ELR (cell line): ENCODE measurements around the gene MICAL1.
A peak's percentile ranks its signal among the peaks of the same experiment; 100 is the strongest.

Source experiments
- DNase-seq: peaks from one replicate; pipeline ENCODE4 v3.0.0-alpha.2; 2015; ENCODE audit warnings: low read depth

MICAL1 gene

GRCh38 chr6:109453594-109454495, 1.7 kb downstream of the MICAL1 start:
- DNase-seq, result no peak

- no peak for DNase-seq
These were observed 2.4 kb downstream of the MICAL1 start for GRCh38 chr6:109453156-109453555.

- DNase-seq, result no peak
These were observed 3.4 kb downstream of the MICAL1 start for GRCh38 chr6:109452181-109452580.

GRCh38 chr6:109451376-109451775, 4.2 kb downstream of the MICAL1 start:
- no peak for DNase-seq

GRCh38 chr6:109450801-109451200, 4.8 kb downstream of the MICAL1 start:
- no peak for DNase-seq

- DNase-seq, result no peak
These were observed 5.5 kb downstream of the MICAL1 start for GRCh38 chr6:109449795-109450673.

- no peak for DNase-seq
These were observed 6.3 kb downstream of the MICAL1 start for GRCh38 chr6:109449064-109449794.

- DNase-seq, result no peak
These were observed 7.0 kb downstream of the MICAL1 start for GRCh38 chr6:109448615-109449014.

- no peak for DNase-seq
These were observed 7.6 kb downstream of the MICAL1 start for GRCh38 chr6:109447878-109448555.

GRCh38 chr6:109447087-109447486, 8.5 kb downstream of the MICAL1 start:
- no peak for DNase-seq

- no peak for DNase-seq
These were observed 9.0 kb downstream of the MICAL1 start for GRCh38 chr6:109446541-109446940.

GRCh38 chr6:109446072-109446471, 9.5 kb downstream of the MICAL1 start:
- no peak for DNase-seq

GRCh38 chr6:109445382-109445781, 10.2 kb downstream of the MICAL1 start:
- peak; percentile 22 for DNase-seq

- no peak for DNase-seq
These were observed 12.1 kb downstream of the MICAL1 start for GRCh38 chr6:109443425-109443950.

- no peak for DNase-seq
These were observed 13.1 kb downstream of the MICAL1 start for GRCh38 chr6:109442393-109442924.

GRCh38 chr6:109441069-109441816, 14.3 kb downstream of the MICAL1 start:
- DNase-seq, result peak; percentile 65

- DNase-seq, result peak; percentile 87
These were observed 15.1 kb downstream of the MICAL1 start, which contains the start of the genes PPIL6 and SMPD2 for GRCh38 chr6:109440331-109441068. PPIL6 (minus strand) TSS chr6:109440628; CDS start chr6:109440590, 38 bp downstream. SMPD2 (plus strand) TSS chr6:109440724; CDS start chr6:109441122, 398 bp downstream.

- DNase-seq, result no peak
These were observed 19.5 kb downstream of the MICAL1 start for GRCh38 chr6:109436041-109436440.

- no peak for DNase-seq
These were observed 21.1 kb downstream of the MICAL1 start for GRCh38 chr6:109434456-109434855.
